ENCODE results near the gene ZDHHC11B. TPM values are rescaled to one million over a fixed set of nuclear protein-coding genes. Genes with fewer than 3 reads are reported as not detected.
"Not testable (repeated sequence)": the region's sequence is repeated elsewhere in the genome, so short reads cannot be mapped to it uniquely, and the experiment has no call there.

ZDHHC11B gene
- total RNA-seq, 1 donor = 1.6 TPM

DNA sequence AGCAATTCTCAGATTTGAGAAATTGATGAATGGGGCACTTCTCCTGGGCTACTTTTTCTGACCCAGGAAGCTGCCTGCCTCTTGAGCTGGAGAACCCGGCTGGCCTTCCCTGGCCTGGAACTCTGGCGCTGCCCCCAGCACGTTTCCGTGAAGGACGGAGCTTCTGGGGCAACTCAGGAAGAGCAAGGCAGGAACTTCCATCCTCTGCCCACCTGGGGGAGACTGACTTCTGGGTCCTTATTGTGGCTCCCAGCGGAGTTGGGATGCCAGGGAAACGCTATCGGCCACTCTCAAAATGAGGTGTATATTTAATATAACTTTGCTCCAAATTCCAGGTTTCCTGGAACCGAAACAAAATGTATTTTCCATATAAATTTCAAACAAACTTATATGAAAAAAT is 57.4 kb downstream of the ZDHHC11B start:
- DNase-seq (ENCODE audit: low read depth in 2 of 3, low spot score in 2 of 3) = not testable (repeated sequence)

DNA sequence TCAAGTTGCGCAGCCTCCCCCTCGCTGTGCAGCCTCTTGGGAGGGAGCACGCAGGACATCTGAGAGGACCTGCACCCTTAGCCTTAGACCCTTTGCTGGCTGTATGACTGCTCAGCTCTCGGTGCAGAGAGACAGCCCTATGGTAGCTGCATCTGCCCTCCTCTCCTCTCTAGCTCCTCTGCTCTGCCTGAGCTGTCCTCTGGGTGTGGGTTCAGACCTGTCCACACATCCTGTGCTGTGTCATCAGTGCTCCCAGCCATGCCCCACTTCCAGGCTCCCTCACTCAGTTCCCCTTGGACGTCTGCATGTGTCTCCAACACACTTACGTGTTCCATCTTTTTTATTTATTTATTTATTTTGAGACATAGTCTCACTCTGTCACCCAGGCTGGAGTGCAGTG is 60.7 kb downstream of the ZDHHC11B start:
- DNase-seq (ENCODE audit: low read depth in 2 of 3, low spot score in 2 of 3) = not testable (repeated sequence)

DNA sequence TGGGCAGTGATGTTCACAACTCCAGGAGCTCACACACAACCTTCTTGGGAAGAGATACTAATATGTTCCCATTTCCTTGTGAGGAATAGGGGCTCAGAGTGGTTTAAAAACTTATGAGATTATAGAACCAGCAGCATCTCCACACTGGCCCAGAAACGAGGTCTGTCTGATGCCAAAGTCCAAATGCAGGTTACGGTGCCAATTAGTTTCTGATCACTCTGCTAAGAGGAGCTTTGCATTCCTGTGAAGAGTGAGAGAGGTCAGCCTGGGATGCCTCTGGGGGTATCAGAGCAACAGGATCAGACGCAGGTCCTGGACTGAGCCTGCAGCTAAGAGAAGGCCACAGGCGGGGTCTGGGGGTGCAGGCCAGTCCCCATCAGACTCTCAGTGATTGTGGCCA is 61.2 kb downstream of the ZDHHC11B start:
- not testable (repeated sequence) for DNase-seq (ENCODE audit: low read depth in 2 of 3, low spot score in 2 of 3)

DNA sequence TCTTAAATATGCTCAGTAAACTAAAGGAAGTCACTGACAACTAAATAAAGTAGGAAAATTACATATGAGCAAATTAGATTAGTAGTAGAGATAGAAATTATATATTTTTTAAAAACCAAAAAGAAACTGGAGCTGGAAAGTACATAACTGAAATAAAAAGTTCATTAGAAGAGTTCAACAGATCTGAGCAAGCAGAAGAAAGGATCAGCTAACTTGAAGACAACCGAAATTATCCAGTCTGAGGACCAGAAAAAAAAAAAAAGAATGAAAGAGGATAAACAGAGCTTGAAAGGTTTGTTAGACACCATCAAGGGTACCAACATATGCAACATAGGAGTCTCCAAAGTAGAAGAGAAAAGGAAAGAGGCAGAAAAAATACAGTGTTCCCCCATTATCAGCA is 65.2 kb downstream of the ZDHHC11B start:
- not testable (repeated sequence) for DNase-seq (ENCODE audit: low read depth in 2 of 3, low spot score in 2 of 3)

DNA sequence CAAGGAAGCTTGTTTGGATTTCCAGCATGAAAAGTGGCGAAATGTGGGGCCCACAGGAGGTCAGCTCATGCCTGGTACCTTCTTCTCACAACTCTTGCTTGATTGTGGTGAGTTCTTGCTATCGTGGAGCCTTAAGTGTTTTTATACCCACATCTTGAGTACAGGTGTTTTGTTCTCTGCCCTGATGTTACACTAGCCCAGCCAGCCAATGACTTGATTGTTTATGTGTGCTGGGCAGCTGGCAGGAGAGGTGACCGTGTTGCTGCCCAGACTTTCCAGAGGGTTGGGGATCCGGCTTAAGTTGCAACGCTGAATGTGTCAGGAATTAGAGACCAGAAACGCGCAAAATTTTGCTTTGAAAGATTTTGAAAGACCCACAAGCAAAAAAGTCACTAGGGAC is 67.4 kb downstream of the ZDHHC11B start:
- no peak for DNase-seq (ENCODE audit: low read depth in 2 of 3, low spot score in 2 of 3)

DNA sequence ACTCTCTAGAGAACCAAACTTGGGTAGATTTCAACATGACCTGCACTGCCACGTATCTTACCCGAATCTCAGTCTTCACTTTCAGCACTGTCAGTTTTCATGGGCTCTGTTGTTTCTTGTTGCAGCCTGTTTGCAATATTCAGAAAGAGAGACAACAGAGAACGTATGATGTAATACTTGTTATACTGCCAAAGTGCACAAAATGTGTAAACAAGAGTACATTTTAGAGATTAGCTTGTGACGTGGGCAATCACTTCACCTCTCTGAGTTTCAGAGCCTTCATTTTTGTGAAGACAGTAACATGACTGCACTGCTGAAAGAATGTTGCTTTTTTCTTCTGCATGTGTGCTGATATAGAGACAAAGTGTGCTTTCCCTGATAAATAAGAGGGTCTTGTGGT is 67.8 kb downstream of the ZDHHC11B start:
- not testable (repeated sequence) for DNase-seq (ENCODE audit: low read depth in 2 of 3, low spot score in 2 of 3)

DNA sequence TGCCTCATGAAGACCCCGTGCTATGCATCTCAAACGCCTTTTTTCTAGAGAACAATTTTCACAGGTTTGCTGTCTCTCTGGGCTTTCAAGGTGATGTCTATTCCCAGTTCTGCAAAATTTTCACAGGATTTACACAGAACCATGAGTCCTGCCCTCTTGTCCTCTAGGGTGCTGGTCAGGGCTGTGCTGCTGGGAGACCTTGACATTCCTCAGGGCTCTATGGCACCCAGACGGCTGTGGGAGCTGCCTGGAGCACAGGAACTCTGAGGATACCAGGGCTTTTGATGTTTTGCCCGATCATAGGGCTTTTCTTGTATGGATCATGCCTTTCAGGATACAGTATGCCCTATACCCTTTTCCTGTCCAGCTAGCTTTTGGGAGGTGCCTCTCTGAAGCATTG is 68.9 kb downstream of the ZDHHC11B start:
- DNase-seq (ENCODE audit: low read depth in 2 of 3, low spot score in 2 of 3) = not testable (repeated sequence)

DNA sequence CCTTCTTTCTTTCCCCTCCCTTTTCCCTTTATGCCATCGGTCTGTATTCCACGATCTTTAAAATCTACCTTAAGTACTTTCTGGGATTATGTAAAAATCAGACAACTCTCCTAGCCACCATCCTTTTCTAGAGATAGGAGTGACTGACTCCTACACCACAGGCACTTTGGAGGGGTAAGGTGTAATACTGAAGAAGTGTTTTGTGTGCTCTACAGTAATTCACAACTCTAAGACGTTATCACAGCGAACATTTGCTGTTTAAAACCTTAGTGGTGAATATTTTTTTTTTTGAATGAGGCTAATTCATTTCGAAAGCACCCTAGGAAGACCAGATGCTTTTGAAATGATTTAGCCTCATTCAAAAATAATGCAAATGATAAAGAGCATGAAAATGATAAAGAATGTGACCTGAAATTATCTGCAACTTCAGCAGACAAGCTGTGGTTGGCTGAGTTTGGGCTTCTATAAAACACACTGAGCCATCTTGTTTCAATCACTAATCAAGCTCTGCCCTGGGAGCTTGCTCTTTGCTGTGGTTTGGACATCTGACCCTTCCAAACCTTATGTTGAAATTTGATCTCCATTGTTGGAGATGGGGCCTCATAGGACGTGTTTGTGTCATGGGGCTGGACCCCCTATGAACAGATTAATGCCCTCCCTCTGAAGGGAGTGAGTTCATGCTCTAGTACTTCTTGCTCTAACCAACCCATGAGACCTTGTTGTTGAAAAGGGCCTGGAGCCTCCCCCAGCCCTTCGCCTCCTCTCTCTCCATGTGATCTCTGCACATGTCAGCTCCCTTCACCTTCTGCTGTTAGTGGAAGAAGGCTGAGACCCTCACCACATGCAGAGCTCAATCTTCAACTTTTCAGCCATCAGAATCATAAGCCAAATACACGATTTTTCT is 70.1 kb downstream of the ZDHHC11B start:
- not testable (repeated sequence) for DNase-seq (ENCODE audit: low read depth in 2 of 3, low spot score in 2 of 3)

DNA sequence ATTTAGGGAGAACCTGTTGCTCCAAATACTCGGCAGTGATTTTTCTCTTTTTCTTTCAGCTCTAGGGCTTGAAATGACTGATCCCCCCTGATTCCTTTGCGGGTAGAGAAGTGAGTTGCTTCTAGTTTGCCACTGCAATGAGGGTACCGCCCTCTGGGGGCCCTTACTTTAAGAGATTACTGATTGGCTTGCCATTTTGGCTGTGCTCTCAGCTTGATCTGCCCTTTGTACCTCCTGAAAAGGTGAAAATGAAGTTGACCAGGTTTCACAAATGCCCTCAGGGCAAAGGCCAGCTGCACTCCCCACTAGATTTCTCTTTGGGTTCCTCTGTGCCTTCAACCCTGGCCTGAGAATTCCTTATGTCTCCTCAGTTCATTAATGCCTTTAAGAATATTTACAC is 70.8 kb downstream of the ZDHHC11B start:
- DNase-seq (ENCODE audit: low read depth in 2 of 3, low spot score in 2 of 3) = not testable (repeated sequence)

DNA sequence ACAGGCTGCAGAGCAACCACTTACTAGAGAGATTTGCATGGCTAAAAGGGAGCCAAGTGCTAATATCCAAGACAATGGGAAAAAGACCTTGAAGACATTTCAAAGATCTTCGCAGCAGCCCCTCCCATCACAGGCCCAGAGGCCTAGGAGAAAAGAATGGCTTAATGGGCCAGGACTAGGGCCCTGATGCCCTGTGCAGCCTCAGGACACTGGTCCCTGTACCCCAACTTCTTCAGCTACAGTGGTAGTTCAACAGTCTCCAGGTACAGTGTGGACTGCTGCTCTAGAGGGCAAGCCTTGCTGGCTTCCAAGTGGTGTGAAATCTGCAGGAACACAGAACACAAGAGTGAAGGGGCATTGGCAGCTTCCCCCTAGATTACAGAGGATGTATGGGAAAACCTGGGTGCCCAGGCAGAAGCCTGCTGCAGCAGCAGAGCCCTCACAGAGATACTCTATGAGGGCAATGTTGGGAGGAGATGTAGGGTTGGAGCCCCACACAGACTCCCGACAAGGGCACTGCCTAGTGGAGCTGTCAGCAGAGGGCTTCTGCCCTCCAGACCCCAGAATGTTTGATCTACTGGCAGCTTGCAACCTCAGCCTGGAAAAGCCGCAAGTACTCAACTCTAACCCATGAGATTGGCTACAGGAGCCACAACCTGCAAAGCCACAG is 75.5 kb downstream of the ZDHHC11B start:
- DNase-seq (ENCODE audit: low read depth in 2 of 3, low spot score in 2 of 3) = not testable (repeated sequence)

DNA sequence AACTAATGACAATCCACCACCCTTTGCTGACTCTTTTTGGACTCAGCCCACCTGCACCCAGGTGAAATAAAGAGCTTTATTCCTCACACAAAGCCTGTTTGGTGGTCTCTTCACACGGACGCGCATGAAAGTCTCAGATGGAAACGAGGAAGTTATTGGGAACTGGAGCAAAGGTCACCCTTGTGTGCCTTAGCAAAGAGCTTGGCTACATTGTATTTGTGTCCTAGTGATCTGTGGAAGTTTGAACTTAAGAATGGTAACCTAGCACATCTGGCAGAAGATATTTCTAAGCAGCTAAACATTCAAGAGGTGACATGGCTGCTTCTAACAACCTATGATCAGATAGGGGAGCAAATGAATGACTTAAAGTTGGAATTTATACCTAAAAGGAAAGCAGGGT is 76.2 kb downstream of the ZDHHC11B start:
- DNase-seq (ENCODE audit: low read depth in 2 of 3, low spot score in 2 of 3) = not testable (repeated sequence)

DNA sequence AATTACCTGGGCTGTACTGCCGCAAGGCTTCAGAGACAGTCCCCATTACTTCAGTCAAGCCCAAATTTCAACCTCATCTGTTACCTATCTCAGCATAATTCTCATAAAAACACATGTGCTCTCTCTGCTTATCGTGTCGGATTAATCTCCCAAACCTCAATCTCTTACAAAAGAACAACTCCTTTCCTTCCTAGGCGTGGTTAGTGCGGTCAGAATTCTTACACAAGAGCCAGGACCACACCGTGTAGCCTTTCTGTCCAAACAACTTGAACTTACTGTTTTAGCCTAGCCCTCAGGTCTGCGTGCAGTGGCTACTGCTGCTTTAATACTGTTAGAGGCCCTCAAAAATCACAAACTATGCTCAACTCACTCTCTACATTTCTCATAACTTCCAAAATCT is 78.4 kb downstream of the ZDHHC11B start:
- DNase-seq (ENCODE audit: low read depth in 2 of 3, low spot score in 2 of 3) = peak in 1 of 3 donors; percentile 18

DNA sequence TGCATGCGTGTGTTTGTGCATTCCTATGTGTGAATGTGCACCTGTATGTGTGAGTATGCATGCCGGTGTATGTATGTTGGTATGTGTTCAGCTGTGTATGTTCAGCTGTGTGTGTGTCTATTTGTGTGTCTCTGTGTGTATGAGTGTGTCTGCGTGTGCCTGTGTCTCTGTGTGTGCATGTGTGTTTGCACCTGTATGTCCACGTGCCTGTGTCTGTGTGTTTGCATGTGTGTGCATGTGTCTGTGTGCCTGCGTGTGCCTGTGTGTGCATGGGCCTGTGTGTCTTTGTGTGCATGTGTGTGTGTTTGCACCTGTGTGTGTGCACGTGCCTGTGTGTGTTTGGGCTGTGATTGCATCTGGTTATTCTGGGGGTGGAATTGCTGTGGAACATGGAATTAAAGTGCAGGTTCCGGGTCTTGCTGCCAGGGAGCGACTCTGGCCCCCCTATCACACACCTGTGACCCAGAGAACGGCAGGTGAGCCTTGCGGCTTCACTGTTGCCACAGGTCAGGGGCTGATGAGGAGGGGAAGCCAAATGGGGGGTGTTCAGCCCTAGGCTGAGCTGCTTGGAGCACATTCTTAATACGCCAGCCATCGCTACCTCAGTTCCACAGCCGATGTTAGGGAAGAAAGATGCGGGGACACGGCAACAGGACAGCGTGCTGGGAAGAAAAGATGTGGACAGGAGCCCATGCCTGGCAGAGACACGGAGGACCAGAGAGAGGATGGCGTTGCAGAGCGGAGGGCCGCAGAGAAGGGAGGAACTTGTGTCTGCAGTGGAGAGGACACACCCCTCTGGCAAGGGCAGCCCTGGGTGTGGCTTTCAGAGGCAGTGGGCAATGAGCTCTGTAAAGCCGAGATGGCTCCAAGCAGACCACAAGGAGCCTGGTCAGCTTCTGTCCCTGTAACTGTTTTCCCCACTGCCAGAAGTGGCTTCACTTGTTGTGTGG is 87.5 kb downstream of the ZDHHC11B start:
- DNase-seq (ENCODE audit: low read depth in 2 of 3, low spot score in 2 of 3) = not testable (repeated sequence)

DNA sequence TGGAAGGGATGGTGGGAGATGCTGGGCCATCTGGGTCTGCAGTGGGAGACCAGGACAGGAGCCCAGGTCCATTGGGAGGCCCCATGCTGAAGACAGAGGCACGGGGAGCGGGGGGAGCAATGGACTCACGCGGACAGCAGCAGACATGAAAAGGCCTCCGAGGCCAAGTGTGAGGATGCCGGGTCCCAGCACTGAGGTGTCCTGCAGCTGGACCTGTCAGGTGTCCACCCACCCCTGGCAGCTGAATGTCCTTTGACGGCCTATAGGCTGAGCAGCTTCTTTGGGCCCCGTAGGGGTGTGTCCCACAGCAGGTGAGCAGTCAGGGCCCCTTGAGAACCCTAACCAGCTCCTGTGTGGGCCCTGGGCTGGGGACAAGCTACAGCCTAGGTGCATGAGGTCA is 88.3 kb downstream of the ZDHHC11B start:
- DNase-seq (ENCODE audit: low read depth in 2 of 3, low spot score in 2 of 3) = not testable (repeated sequence)

DNA sequence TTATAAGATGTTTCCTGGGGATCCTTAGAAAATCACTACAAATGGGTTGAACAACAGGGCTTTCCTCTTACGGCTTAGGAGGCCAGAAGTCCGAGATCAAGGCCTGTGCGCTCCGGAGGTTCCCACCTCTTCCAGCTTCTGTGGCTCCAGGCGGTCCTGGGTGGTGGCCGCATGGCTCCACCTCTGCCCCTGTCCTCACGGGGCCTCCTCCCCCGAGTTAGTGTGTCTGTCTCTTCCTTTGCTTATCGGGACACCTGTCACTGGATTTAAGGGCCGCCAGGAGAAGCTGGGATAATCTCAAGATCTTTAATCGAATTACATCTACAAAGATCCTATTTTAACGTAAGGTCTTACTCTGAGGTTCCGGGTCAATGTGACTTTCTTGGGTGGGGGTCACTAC is 89.1 kb downstream of the ZDHHC11B start:
- not testable (repeated sequence) for DNase-seq (ENCODE audit: low read depth in 2 of 3, low spot score in 2 of 3)

DNA sequence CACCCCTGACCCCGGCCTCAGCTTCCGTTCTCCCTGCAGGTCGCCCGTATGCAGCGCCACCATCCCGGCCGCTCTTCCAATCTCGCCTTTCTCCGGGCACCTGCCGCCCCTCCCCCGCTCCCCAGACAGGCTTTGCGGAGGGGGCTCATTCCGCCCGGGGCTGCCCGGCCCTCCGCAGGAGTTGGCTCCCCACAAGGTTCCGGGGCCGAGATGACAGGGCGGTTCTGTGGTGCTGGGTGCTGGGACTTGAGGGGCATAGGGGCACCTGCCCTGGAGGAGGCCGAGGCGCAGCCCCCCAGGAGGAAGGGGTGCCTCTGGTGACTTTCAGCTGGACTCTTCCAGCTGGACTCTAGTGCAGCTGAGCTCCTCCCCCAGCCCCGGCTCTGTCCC is 90.5 kb downstream of the ZDHHC11B start:
- DNase-seq (ENCODE audit: low read depth in 2 of 3, low spot score in 2 of 3) = not testable (repeated sequence)

DNA sequence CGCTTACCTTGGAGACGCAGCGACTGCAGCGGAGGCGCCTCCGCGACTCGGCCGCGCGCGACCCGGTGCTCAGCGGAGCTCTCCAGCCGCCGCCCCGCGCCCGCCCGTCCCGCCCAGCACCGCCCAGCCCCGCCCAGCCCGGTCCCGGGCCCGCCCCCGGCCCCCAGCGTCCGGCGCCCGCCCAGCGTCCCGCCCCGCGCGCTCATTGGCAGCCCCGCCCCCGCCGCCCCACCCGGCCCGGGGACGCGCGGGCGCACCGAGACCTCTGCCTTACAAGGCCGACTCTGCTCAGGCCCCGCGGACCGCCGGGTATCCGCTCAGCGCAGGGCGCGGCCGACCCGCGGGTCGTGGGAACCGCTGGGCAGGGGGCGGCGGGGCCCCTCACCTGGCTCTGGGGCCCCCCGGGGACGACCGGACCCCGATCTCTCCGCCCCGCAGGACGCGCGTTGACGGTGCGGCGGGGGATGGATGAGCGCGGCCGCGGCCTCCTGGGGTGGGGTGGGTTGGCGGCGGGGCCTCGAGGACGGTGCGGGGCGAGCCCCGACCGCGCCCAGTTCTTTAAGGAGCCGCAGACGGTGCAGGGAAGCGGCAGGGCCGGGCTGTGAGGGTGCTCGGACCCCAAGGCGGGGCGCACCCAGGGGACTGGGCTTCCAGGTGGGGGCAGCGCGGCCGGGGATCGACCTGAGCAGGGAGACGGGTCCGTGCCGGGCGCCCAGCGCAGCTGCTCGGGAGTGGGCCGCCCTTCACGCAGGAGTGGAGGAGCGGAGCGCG is 91.1 kb downstream of the ZDHHC11B start, which contains the start of gene TPPP:
TPPP (minus strand) TSS at position 82 of the 771 bp plus-strand sequence. CDS start 15,292 bp downstream, outside the sequence.
- DNase-seq (ENCODE audit: low read depth in 2 of 3, low spot score in 2 of 3) = peak; percentile 50 to 64 (median 62)

DNA sequence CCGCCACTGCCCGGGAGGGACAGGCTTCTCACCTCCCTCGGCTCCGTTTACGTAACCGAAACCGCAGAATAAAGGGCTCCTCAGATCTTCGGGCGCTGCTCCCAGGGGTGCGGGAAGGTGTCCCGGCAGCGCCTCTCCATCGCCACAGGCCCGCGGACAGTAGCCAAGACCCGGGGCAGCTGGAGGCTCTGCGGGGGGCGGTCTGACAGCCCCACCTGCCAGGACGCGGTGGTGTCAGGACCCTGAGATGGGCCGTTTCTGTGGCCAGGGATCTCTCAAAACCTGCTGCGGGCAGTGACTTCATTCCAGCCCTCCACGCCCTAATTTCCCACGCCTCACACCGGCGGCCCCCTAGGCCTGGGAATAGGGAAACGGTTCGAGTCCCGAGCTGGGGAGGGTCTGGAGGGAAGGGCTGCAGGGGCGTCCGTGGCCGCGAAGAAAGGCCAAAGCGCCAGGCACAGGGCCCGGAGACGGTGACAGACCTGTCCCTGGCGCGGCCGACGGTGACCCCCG is 91.9 kb downstream of the ZDHHC11B start:
- not testable (repeated sequence) for DNase-seq (ENCODE audit: low read depth in 2 of 3, low spot score in 2 of 3)

DNA sequence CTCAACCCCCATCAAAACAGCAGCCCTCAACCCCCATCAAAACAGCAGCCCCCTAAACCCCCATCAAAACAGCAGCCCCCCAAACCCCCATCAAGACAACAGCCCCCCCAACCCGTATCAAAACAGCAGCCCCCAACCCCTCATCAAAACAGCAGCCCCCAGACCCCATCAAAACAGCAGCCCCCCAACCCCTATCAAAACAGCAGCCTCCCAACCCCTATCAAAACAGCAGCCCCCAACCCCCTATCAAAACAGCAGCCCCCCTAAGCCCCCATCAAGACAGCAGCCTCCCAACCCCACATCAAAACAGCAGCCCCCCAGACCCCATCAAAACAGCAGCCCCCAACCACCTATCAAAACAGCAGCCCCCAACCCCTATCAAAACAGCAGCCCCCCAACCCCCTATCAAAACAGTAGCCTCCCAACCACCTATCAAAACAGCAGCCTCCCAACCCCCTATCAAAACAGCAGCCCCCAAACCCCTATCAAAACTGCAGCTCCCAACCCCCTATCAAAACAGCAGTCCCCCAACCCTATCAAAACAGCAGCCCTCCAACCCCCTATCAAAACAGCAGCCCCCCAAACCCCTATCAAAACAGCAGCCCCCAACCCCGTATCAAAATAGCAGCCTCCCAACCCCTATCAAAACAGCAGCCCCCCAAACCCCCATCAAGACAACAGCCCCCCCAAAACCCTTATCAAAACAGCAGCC is 92.6 kb downstream of the ZDHHC11B start:
- no peak for DNase-seq (ENCODE audit: low read depth in 2 of 3, low spot score in 2 of 3)

Data from hematopoietic multipotent progenitor cell (in vitro differentiated cells).